HepG2 (cell line): ENCODE data around the gene SETD3. TPM values are rescaled to one million over a fixed set of nuclear protein-coding genes. Genes with fewer than 3 reads are reported as not detected.

Experiments
- ATAC-seq: fragments of 200-7000 bp; cut with Tn5 transposase; 3 replicates; pipeline ENCODE4 v1.9.1; 2020; ENCODE audit warnings: mild to moderate bottlenecking, moderate library complexity
- BruUV-seq: library from RNA; stranded (reverse); fragments of 400-500 nt; replicated peaks from 2 replicates; lab custom pipeline; 2021; lab: Mats Ljungman, UMichigan
- CTCF ChIA-PET: fragments of 300-600 bp; formaldehyde crosslinking; extraction: SDS; loops from one replicate; lab custom pipeline; 2021; ENCODE audit warnings: low total read pairs, inconsistent platforms, low intra/inter-chr PET ratio; lab: Yijun Ruan, JAX
- POLR2A ChIA-PET: fragments of 350-600 bp; sonication (Branson Sonifier 250); formaldehyde crosslinking; loops from one replicate; lab custom pipeline; 2020; ENCODE audit warnings: antibody characterized with exemption, inconsistent platforms; lab: Yijun Ruan, JAX
- DNase-seq: peaks from one replicate; pipeline ENCODE4 v3.0.0-alpha.2; 2015; ENCODE audit warnings: low spot score
- FAIRE-seq: peaks from 3 replicates; lab custom pipeline; 2011; peaks lifted over from hg19 to GRCh38; lab: Jason Lieb, UNC
- H2AFZ ChIP-seq: one replicate; pipeline ENCODE4 v1.6.1; 2011; ENCODE audit warnings: low read length, inconsistent platforms
- H3K27ac ChIP-seq: fragments of 300-600 bp; 3 replicates; pipeline ENCODE4 v1.8.0; 2011; ENCODE audit warnings: mixed run types, mild to moderate bottlenecking, mixed read lengths, low read length, inconsistent platforms; ENCODE audit not compliant: insufficient read depth; ENCODE audit errors: extremely low read length
- H3K27me3 ChIP-seq, 2 experiments: fragments of 200-600 bp in 1 of 2; 2 replicates in 1 of 2; 3 replicates in 1 of 2; pipeline versions ENCODE4 v1.6.0 to v1.8.0; 2011; ENCODE audit warnings: low read length in 2 of 2, mild to moderate bottlenecking in 2 of 2, moderate library complexity in 2 of 2, inconsistent platforms in 1 of 2; ENCODE audit not compliant: insufficient read depth in 2 of 2, control insufficient read depth in 1 of 2
- H3K36me3 ChIP-seq, 2 experiments: fragments of 200-600 bp in 1 of 2; replicated peaks in 1 of 2; 2 replicates in 1 of 2; 3 replicates in 1 of 2; pipeline versions ENCODE4 v1.5.1 to v1.8.0; 2011; ENCODE audit warnings: low read length in 2 of 2, inconsistent platforms in 1 of 2; ENCODE audit not compliant: insufficient read depth in 2 of 2, control insufficient read depth in 1 of 2
- H3K4me1 ChIP-seq: 2 replicates; pipeline ENCODE4 v1.5.1; 2012; ENCODE audit warnings: low read length, inconsistent platforms; ENCODE audit not compliant: insufficient read depth
- H3K4me2 ChIP-seq: 2 replicates; pipeline ENCODE4 v1.6.0; 2011; ENCODE audit warnings: low read depth, low read length, inconsistent platforms
- H3K4me3 ChIP-seq, 3 experiments: fragments of 200-600 bp in 1 of 3; sonication (generic), shearing (Covaris generic) in 1 of 3; replicated peaks in 1 of 3; 2 replicates each; pipeline ENCODE4 v1.5.1; 2011 to 2016; ENCODE audit warnings: low read length in 3 of 3, inconsistent platforms in 2 of 3, low read depth in 2 of 3, mild to moderate bottlenecking in 2 of 3, control low read depth in 1 of 3, mixed read lengths in 1 of 3; ENCODE audit not compliant: insufficient read depth in 1 of 3
- H3K79me2 ChIP-seq: one replicate; pipeline ENCODE4 v1.6.1; 2011; ENCODE audit warnings: low read length, inconsistent platforms; ENCODE audit not compliant: insufficient read depth
- H3K9ac ChIP-seq: 2 replicates; pipeline ENCODE4 v1.6.0; 2011; ENCODE audit warnings: mild to moderate bottlenecking, low read depth, low read length, inconsistent platforms; ENCODE audit not compliant: insufficient read depth
- H3K9me3 ChIP-seq: 2 replicates; pipeline ENCODE4 v1.5.1; 2012; ENCODE audit warnings: mild to moderate bottlenecking, low read length
- H4K20me1 ChIP-seq: 2 replicates; pipeline ENCODE4 v1.6.0; 2011; ENCODE audit warnings: inconsistent platforms, mild to moderate bottlenecking, low read length, moderate library complexity; ENCODE audit not compliant: insufficient read depth
- FUBP1 ChIP-seq: sonication (generic); formaldehyde crosslinking; IDR thresholded peaks from 2 replicates; pipeline ENCODE4 v1.5.1; 2020; ENCODE audit warnings: missing genetic modification reagents, mild to moderate bottlenecking, borderline replicate concordance
- GPBP1L1 ChIP-seq: sonication (generic); formaldehyde crosslinking; IDR thresholded peaks from 2 replicates; pipeline ENCODE4 v1.5.0; 2020; ENCODE audit warnings: mild to moderate bottlenecking, missing genetic modification reagents
- HOXA7 ChIP-seq: sonication (generic); formaldehyde crosslinking; IDR thresholded peaks from 2 replicates; pipeline ENCODE4 v1.8.1; 2022; ENCODE audit warnings: mild to moderate bottlenecking, missing genetic modification reagents, moderate library complexity
- KLF9 ChIP-seq: IDR thresholded peaks from 2 replicates; pipeline ENCODE4 v1.6.1; 2016; ENCODE audit warnings: low read depth
- MYC ChIP-seq: sonication (generic); formaldehyde crosslinking; IDR thresholded peaks from 2 replicates; pipeline ENCODE4 v1.9.0; 2021; ENCODE audit warnings: missing genetic modification reagents, borderline replicate concordance
- PATZ1 ChIP-seq: sonication (generic); formaldehyde crosslinking; IDR thresholded peaks from 2 replicates; pipeline ENCODE4 v1.4.0; 2020; ENCODE audit warnings: missing genetic modification reagents
- RCOR2 ChIP-seq: IDR thresholded peaks from 2 replicates; pipeline ENCODE4 v1.6.1; 2016; ENCODE audit warnings: missing biosample characterization, missing genetic modification reagents
- SMYD3 ChIP-seq: sonication (generic); formaldehyde crosslinking; IDR thresholded peaks from 2 replicates; pipeline ENCODE4 v1.8.1; 2023; ENCODE audit warnings: mild to moderate bottlenecking, missing genetic modification reagents
- ZFP36L2 ChIP-seq: sonication (generic); formaldehyde crosslinking; IDR thresholded peaks from 2 replicates; pipeline ENCODE4 v1.4.0; 2020; ENCODE audit warnings: missing genetic modification reagents
- WGBS: methylation state at CpG from one replicate; pipeline ENCODE4 v1.1.6; 2017; ENCODE audit warnings: low lambda C conversion rate; 5-methylcytosine and 5-hydroxymethylcytosine counted together
- in situ Hi-C: cut with HindIII; loops from 2 replicates; pipeline ENCODE4 v1.10.0; 2017; ENCODE audit warnings: low pct_unique_long_range_greater_than_20kb; ENCODE audit not compliant: extremely low pct_ligation_motif_present
- intact Hi-C: fragments of 100-400 bp; cut with micrococcal nuclease; formaldehyde crosslinking; loops from one replicate; pipeline ENCODE4 v1.10.0; 2022; ENCODE audit not compliant: unreplicated experiment
- polyA plus RNA-seq, 8 experiments: library from polyadenylated mRNA; depleted of rRNA in 3 of 8; stranded (reverse) in 7 of 8; unstranded in 1 of 8; fragments of >200 nt; fragmentation: Illumina TruSeq in 4 of 8; extraction: Trizol in 4 of 8; gene quantifications; 2 replicates each; pipeline versions ENCODE4 v1.2.1 to v1.2.3, GENCODE V29; 2011 to 2016; ENCODE audit warnings: low read depth in 4 of 8, missing spikeins in 1 of 8, mixed read lengths in 1 of 8; ENCODE audit not compliant: insufficient read depth in 1 of 8
- total RNA-seq, 5 experiments: library from RNA; depleted of rRNA; stranded (reverse); fragments of >200 nt; fragmentation: Illumina TruSeq; extraction: Trizol; gene quantifications; 2 replicates each; pipeline ENCODE4 v1.2.3, GENCODE V29; 2016; ENCODE audit warnings: low read depth in 1 of 5

SETD3 gene
- total and polyA plus RNA-seq, 2 of the 13 experiments (the other 11 are each of a cell fraction or from before 2014, with no cell fraction given) = 30.3 to 67.1 TPM

- DNase-seq (no peak), FAIRE-seq (no peak), ATAC-seq (no peak)
- no peak overlapping the region for H3K4me3 ChIP-seq
- H3K27ac ChIP-seq = no peak overlapping the region
- H2AFZ ChIP-seq = no peak overlapping the region
- H3K27me3 ChIP-seq = 0 out of 5 replicates have a peak, but pooled peaks cover 0 to 6% of the 10 kb centered on the region in 2 experiments
- no TSS peak for BruUV-seq
- intact Hi-C loops = no loop called here
- H4K20me1 ChIP-seq = no peaks in the 10 kb centered on the region
- no peak for TF ChIP-seq GPBP1L1 (CRISPR knock-in tag)
- H3K9me3 ChIP-seq = no peaks in the 10 kb centered on the region
- ChIA-PET POLR2A (no interaction called here), CTCF (no interaction called here)
- in situ Hi-C loops = no loop called here
- H3K9ac ChIP-seq = no peak overlapping the region
- no peaks in the 10 kb centered on the region for H3K4me1 ChIP-seq
- no peak overlapping the region for H3K4me2 ChIP-seq
- WGBS = no CpG with 5 or more reads among the region's 12 CpGs
- no peaks in the 10 kb centered on the region for H3K79me2 ChIP-seq
- no peaks in the 10 kb centered on the region for H3K36me3 ChIP-seq
Measured at GRCh38 chr14:99363051-99363450, 117.6 kb downstream of the SETD3 start.

GRCh38 chr14:99361596-99362215 is 119.0 kb downstream of the SETD3 start:
- no peaks in the 10 kb centered on the region for H4K20me1 ChIP-seq
- no peak overlapping the region for H3K27ac ChIP-seq
- 82% methylated on average over 15 of the region's 21 CpGs for WGBS
- no peak overlapping the region for H3K4me2 ChIP-seq
- TF ChIP-seq HOXA7 (CRISPR knock-in tag) = no peak
- TF ChIP-seq FUBP1 (CRISPR knock-in tag) = no peak
- no peak for TF ChIP-seq KLF9
- no peak for TF ChIP-seq RCOR2 (CRISPR knock-in tag)
- TF ChIP-seq SMYD3 (CRISPR knock-in tag) = no peak
- TF ChIP-seq ZFP36L2 (CRISPR knock-in tag) = no peak
- no peak for TF ChIP-seq MYC (CRISPR knock-in tag)
- TF ChIP-seq PATZ1 (CRISPR knock-in tag) = no peak
- in situ Hi-C loops = no loop called here
- FAIRE-seq (no peak), DNase-seq (no peak), ATAC-seq (no peak)
- H3K4me1 ChIP-seq = 0 out of 2 replicates have a peak, but pooled peaks cover 5% of the 10 kb centered on the region
- no peak overlapping the region for H2AFZ ChIP-seq
- H3K4me3 ChIP-seq = no peak overlapping the region
- H3K36me3 ChIP-seq = no peaks in the 10 kb centered on the region
- no peak overlapping the region for H3K9ac ChIP-seq
- H3K79me2 ChIP-seq = no peaks in the 10 kb centered on the region
- intact Hi-C loops = no loop called here
- ChIA-PET CTCF (no interaction called here), POLR2A (no interaction called here)
- no peaks in the 10 kb centered on the region for H3K9me3 ChIP-seq
- H3K27me3 ChIP-seq = 0 out of 5 replicates have a peak, but pooled peaks cover 0 to 6% of the 10 kb centered on the region in 2 experiments
- BruUV-seq = no TSS peak
